ENCODE results near the gene MYH15. TPM values are rescaled to one million over a fixed set of nuclear protein-coding genes. Genes with fewer than 3 reads are reported as not detected.

Gene MYH15
- total RNA-seq, 1 donor from 2014 or later, result not detected

GRCh38 chr3:108471426-108471825 lies 39.0 kb downstream of the MYH15 start:
- H3K27me3 ChIP-seq (ENCODE audit: control insufficient read depth, insufficient read depth, low read length), result no peaks in the 10 kb centered on the region
- no peak for TF ChIP-seq CTCF (IDR thresholded peaks at IDR 0.05; ENCODE audit: insufficient read depth, low read length, poor library complexity, severe bottlenecking)
- DNase-seq (ENCODE audit: low read depth), result no peak
- no peaks in the 10 kb centered on the region for H3K36me3 ChIP-seq (ENCODE audit: control insufficient read depth, insufficient read depth, low read length)
- no peak overlapping the region for H3K4me3 ChIP-seq (ENCODE audit: low read depth, low read length)

GRCh38 chr3:108469126-108469525 lies 41.3 kb downstream of the MYH15 start:
- no peaks in the 10 kb centered on the region for H3K36me3 ChIP-seq (ENCODE audit: control insufficient read depth, insufficient read depth, low read length)
- H3K27me3 ChIP-seq (ENCODE audit: control insufficient read depth, insufficient read depth, low read length), result no peaks in the 10 kb centered on the region
- no peak overlapping the region for H3K4me3 ChIP-seq (ENCODE audit: low read depth, low read length)
- no peak for TF ChIP-seq CTCF (IDR thresholded peaks at IDR 0.05; ENCODE audit: insufficient read depth, low read length, poor library complexity, severe bottlenecking)
- no peak for DNase-seq (ENCODE audit: low read depth)

- no peak for DNase-seq (ENCODE audit: low read depth)
- H3K36me3 ChIP-seq (ENCODE audit: control insufficient read depth, insufficient read depth, low read length), result no peaks in the 10 kb centered on the region
- no peak for TF ChIP-seq CTCF (IDR thresholded peaks at IDR 0.05; ENCODE audit: insufficient read depth, low read length, poor library complexity, severe bottlenecking)
- no peaks in the 10 kb centered on the region for H3K27me3 ChIP-seq (ENCODE audit: control insufficient read depth, insufficient read depth, low read length)
- no peak overlapping the region for H3K4me3 ChIP-seq (ENCODE audit: low read depth, low read length)
Observed at GRCh38 chr3:108468577-108468976, 41.8 kb downstream of the MYH15 start.

GRCh38 chr3:108462899-108463298 lies 47.5 kb downstream of the MYH15 start:
- H3K4me3 ChIP-seq (ENCODE audit: low read depth, low read length), result no peak overlapping the region
- TF ChIP-seq CTCF (IDR thresholded peaks at IDR 0.05; ENCODE audit: insufficient read depth, low read length, poor library complexity, severe bottlenecking), result no peak
- no peak for DNase-seq (ENCODE audit: low read depth)
- H3K36me3 ChIP-seq (ENCODE audit: control insufficient read depth, insufficient read depth, low read length), result no peaks in the 10 kb centered on the region
- H3K27me3 ChIP-seq (ENCODE audit: control insufficient read depth, insufficient read depth, low read length), result no peaks in the 10 kb centered on the region

- DNase-seq (ENCODE audit: low read depth), result no peak
- H3K36me3 ChIP-seq (ENCODE audit: control insufficient read depth, insufficient read depth, low read length), result no peaks in the 10 kb centered on the region
- TF ChIP-seq CTCF (IDR thresholded peaks at IDR 0.05; ENCODE audit: insufficient read depth, low read length, poor library complexity, severe bottlenecking), result no peak
- H3K4me3 ChIP-seq (ENCODE audit: low read depth, low read length), result no peak overlapping the region
- no peaks in the 10 kb centered on the region for H3K27me3 ChIP-seq (ENCODE audit: control insufficient read depth, insufficient read depth, low read length)
Observed at GRCh38 chr3:108461661-108462111, 48.7 kb downstream of the MYH15 start.

- H3K36me3 ChIP-seq (ENCODE audit: control insufficient read depth, insufficient read depth, low read length), result no peaks in the 10 kb centered on the region
- H3K4me3 ChIP-seq (ENCODE audit: low read depth, low read length), result no peak overlapping the region
- no peak for TF ChIP-seq CTCF (IDR thresholded peaks at IDR 0.05; ENCODE audit: insufficient read depth, low read length, poor library complexity, severe bottlenecking)
- no peak for DNase-seq (ENCODE audit: low read depth)
- no peaks in the 10 kb centered on the region for H3K27me3 ChIP-seq (ENCODE audit: control insufficient read depth, insufficient read depth, low read length)
Observed at GRCh38 chr3:108459225-108459624, 51.2 kb downstream of the MYH15 start.
